ENCODE data around the gene EIF1. TPM values are rescaled to one million over a fixed set of nuclear protein-coding genes. Genes with fewer than 3 reads are reported as not detected.
A peak's percentile ranks its signal among the peaks of the same experiment; 100 is the strongest.

The EIF1 gene
- total RNA-seq, 1 donor from 2014 or later: 620 TPM

DNA sequence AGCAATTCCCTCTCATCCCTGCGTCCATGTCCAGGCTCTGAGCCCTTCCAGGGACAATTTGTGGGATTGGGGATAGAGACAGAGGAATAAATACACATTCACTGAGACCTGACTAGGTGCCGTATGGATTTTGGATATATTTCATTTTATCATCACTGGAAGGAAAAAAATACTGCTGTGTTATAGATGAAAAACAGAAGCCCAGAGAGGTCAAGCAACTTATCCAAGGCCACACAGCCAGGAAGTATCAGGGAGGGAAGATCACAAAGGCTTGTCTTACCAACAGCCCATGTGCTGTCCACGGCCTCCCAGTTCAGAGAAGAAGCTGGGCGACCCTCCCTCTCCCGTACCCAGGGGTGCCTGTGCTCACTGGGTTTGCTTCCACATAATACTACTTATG lies 51.8 kb downstream of the EIF1 start:
- DNase-seq (ENCODE audit: low read depth, low spot score): no peak
- TF ChIP-seq, protein P1, sequence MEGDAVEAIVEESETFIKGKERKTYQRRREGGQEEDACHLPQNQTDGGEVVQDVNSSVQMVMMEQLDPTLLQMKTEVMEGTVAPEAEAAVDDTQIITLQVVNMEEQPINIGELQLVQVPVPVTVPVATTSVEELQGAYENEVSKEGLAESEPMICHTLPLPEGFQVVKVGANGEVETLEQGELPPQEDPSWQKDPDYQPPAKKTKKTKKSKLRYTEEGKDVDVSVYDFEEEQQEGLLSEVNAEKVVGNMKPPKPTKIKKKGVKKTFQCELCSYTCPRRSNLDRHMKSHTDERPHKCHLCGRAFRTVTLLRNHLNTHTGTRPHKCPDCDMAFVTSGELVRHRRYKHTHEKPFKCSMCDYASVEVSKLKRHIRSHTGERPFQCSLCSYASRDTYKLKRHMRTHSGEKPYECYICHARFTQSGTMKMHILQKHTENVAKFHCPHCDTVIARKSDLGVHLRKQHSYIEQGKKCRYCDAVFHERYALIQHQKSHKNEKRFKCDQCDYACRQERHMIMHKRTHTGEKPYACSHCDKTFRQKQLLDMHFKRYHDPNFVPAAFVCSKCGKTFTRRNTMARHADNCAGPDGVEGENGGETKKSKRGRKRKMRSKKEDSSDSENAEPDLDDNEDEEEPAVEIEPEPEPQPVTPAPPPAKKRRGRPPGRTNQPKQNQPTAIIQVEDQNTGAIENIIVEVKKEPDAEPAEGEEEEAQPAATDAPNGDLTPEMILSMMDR (conservative IDR thresholded peaks at IDR 0.05): no peak
- Mint-ChIP-seq H3K27me3 (ENCODE audit: low read depth) (peaks cover 27% of the 10 kb centered on the region), H3K36me3 (ENCODE audit: low read depth) (no peaks in the 10 kb centered on the region), H3K4me1 (peaks cover 6% of the 10 kb centered on the region), H3K4me3 (no peak overlapping the region), H3K9me3 (no peaks in the 10 kb centered on the region), H3K27ac (ENCODE audit: unreplicated experiment) (no peak overlapping the region)

DNA sequence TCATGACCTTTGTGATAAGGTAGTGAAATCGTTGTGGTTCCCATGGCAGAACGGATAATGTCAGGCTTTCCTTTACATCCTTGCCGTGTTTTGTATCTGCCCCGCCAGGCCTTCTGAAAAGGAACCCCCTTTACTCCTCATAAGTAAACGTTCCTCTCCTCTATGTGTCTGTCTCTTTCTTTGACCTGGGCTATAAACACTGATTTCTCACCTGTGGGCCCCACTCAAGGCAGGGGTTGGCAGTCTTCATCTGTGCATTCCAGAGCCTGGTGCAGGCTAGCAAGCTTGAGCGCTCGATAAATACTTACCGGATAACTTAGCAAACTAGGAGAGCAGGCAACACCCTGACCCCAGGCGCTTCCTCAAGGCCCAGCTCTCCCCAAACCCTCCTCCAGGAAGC lies 53.0 kb downstream of the EIF1 start:
- Mint-ChIP-seq H3K36me3 (ENCODE audit: low read depth) (no peaks in the 10 kb centered on the region), H3K4me3 (peak overlapping the region; percentile 35), H3K27me3 (ENCODE audit: low read depth) (peaks cover 18% of the 10 kb centered on the region), H3K4me1 (peaks cover 6% of the 10 kb centered on the region), H3K27ac (ENCODE audit: unreplicated experiment) (no peak overlapping the region), H3K9me3 (no peaks in the 10 kb centered on the region)
- TF ChIP-seq, protein P1 (conservative IDR thresholded peaks at IDR 0.05): no peak
- no peak for DNase-seq (ENCODE audit: low read depth, low spot score)

Other genes starting within 250 kb of the EIF1 start
- not detected in 2 replicates for gene KRT38, start 247.9 kb upstream of the EIF1 start, total RNA-seq
- not detected in 2 replicates for gene KRT32, start 221.5 kb upstream of the EIF1 start, total RNA-seq
- not detected in 2 replicates for gene KRT35, start 207.7 kb upstream of the EIF1 start, total RNA-seq
- gene KRT36, start 199.0 kb upstream of the EIF1 start, total RNA-seq: not detected in 2 replicates
- not detected in 2 replicates for gene KRT13, start 183.3 kb upstream of the EIF1 start, total RNA-seq
- gene KRT15, start 170.0 kb upstream of the EIF1 start, total RNA-seq: not detected in 2 replicates
- 0.35 and 0.80 TPM in 2 replicates for gene KRT19, start 160.6 kb upstream of the EIF1 start, total RNA-seq
- not detected in 2 replicates for gene KRT9, start 116.8 kb upstream of the EIF1 start, total RNA-seq
- gene KRT14, start 102.0 kb upstream of the EIF1 start, total RNA-seq: not detected in 2 replicates
- gene KRT16, start 76.1 kb upstream of the EIF1 start, total RNA-seq: not detected in 2 replicates
- not detected in 2 replicates for gene KRT17, start 64.3 kb upstream of the EIF1 start, total RNA-seq
- not detected in 2 replicates for gene GAST, start 23.4 kb downstream of the EIF1 start, total RNA-seq
- 1.5 and 1.6 TPM in 2 replicates for gene HAP1, start 45.8 kb downstream of the EIF1 start, total RNA-seq
- gene JUP, start 97.8 kb downstream of the EIF1 start, total RNA-seq: 20.6 and 23.5 TPM in 2 replicates
- gene P3H4, start 123.1 kb downstream of the EIF1 start, total RNA-seq: 40.3 and 42.3 TPM in 2 replicates
- gene FKBP10, start 124.1 kb downstream of the EIF1 start, total RNA-seq: 259 and 262 TPM in 2 replicates
- gene NT5C3B, start 147.3 kb downstream of the EIF1 start, total RNA-seq: 120 and 123 TPM in 2 replicates
- gene KLHL10, start 148.9 kb downstream of the EIF1 start, total RNA-seq: not detected in 2 replicates
- 20.4 and 20.6 TPM in 2 replicates for gene KLHL11, start 176.5 kb downstream of the EIF1 start, total RNA-seq
- gene ACLY, start 230.1 kb downstream of the EIF1 start, total RNA-seq: 421 and 422 TPM in 2 replicates
- 4.2 and 4.8 TPM in 2 replicates for gene ODAD4, start 241.7 kb downstream of the EIF1 start, total RNA-seq